GM23338 (cell line): ENCODE results near the gene DMBX1.

Experiments used
- ZNF331 ChIP-seq: fragments of 250-450 bp; sonication (Bioruptor Pico); IDR thresholded peaks from 2 replicates; pipeline ENCODE4 v1.5.0; 2020; ENCODE audit warnings: low read depth, mild to moderate bottlenecking, moderate library complexity
- TF ChIP-seq, protein P1 (sequence below), 2 experiments: fragments of 200-600 bp in 1 of 2; sonication (generic) in 1 of 2; conservative IDR thresholded peaks; 2 replicates each; pipeline versions ENCODE4 v1.5.1 to v1.6.1; 2016 to 2017; ENCODE audit warnings: antibody characterized with exemption in 2 of 2, low read depth in 2 of 2, mild to moderate bottlenecking in 2 of 2, moderate library complexity in 1 of 2

- TF ChIP-seq, protein P1, sequence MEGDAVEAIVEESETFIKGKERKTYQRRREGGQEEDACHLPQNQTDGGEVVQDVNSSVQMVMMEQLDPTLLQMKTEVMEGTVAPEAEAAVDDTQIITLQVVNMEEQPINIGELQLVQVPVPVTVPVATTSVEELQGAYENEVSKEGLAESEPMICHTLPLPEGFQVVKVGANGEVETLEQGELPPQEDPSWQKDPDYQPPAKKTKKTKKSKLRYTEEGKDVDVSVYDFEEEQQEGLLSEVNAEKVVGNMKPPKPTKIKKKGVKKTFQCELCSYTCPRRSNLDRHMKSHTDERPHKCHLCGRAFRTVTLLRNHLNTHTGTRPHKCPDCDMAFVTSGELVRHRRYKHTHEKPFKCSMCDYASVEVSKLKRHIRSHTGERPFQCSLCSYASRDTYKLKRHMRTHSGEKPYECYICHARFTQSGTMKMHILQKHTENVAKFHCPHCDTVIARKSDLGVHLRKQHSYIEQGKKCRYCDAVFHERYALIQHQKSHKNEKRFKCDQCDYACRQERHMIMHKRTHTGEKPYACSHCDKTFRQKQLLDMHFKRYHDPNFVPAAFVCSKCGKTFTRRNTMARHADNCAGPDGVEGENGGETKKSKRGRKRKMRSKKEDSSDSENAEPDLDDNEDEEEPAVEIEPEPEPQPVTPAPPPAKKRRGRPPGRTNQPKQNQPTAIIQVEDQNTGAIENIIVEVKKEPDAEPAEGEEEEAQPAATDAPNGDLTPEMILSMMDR (conservative IDR thresholded peaks at IDR 0.05; ENCODE audit: low read depth in 2 of 2), result no peak
- no peak for TF ChIP-seq ZNF331 (CRISPR knock-in tag)
Observed at GRCh38 chr1:46489638-46490405, at the start of gene DMBX1.
